Pancreas (tissue), 10 donors: ENCODE data around the gene NOS1AP. TPM values are rescaled to one million over a fixed set of nuclear protein-coding genes. Genes with fewer than 3 reads are reported as not detected.
A peak's percentile ranks its signal among the peaks of the same experiment; 100 is the strongest.
"Not testable (repeated sequence)": the region's sequence is repeated elsewhere in the genome, so short reads cannot be mapped to it uniquely, and the experiment has no call there.

Experiments
- ATAC-seq, 4 donors: fragments of 200-7000 bp; cut with Tn5 transposase; one replicate each; pipeline versions ENCODE4 v1.8.0 to v1.9.1; 2020; ENCODE audit warnings: mild to moderate bottlenecking in 4 of 4, moderate library complexity in 4 of 4
- DNase-seq, 6 donors: peaks; one replicate each; pipeline ENCODE4 v3.0.0-alpha.2; 2020
- FAIRE-seq: peaks from 2 replicates; lab custom pipeline; 2012; peaks lifted over from hg19 to GRCh38; lab: Jason Lieb, UNC
- H3K27ac ChIP-seq, 4 donors: fragments of 200-600 bp; sonication (generic); 1 replicate in 3 of 4; 2 replicates in 1 of 4; pipeline versions ENCODE4 v1.5.0 to v1.8.0; 2020
- H3K27me3 ChIP-seq, 4 donors: fragments of 200-600 bp; one replicate each; pipeline ENCODE4 v1.8.0; 2021
- H3K36me3 ChIP-seq, 3 donors: fragments of 200-600 bp; sonication (generic) in 1 of 3; one replicate each; pipeline versions ENCODE4 v1.5.0 to v1.8.0; 2020 to 2021
- H3K4me1 ChIP-seq, 3 donors: fragments of 200-600 bp; one replicate each; pipeline ENCODE4 v1.8.0; 2021
- H3K4me3 ChIP-seq, 4 donors: fragments of 200-600 bp; sonication (generic) in 2 of 4; one replicate each; pipeline versions ENCODE4 v1.5.0 to v1.8.0; 2020 to 2021
- H3K9me3 ChIP-seq, 4 donors: fragments of 200-600 bp; one replicate each; pipeline ENCODE4 v1.8.0; 2021
- WGBS, 2 donors: extraction: QIAGEN DNeasy Blood & Tissue Kit; methylation state at CpG; one replicate each; pipeline ENCODE4 v1.1.7; 2013; 5-methylcytosine and 5-hydroxymethylcytosine counted together
- intact Hi-C, 3 donors: fragments of 100-400 bp; cut with DNase I; formaldehyde crosslinking; loops; one replicate each; pipeline versions ENCODE4 v1.11.1 to v1.14.2; 2022
- polyA plus RNA-seq, 2 donors: library from polyadenylated mRNA; stranded (reverse); fragments of 200-250 nt; gene quantifications; one replicate each; pipeline ENCODE4 v1.2.3, GENCODE V29; 2013
- total RNA-seq, 6 donors: library from RNA; stranded (reverse); fragmentation: NEBNext Ultra II Directional in 4 of 6; extraction: Animal tissue kit (Norgen Biotek cat#: 25700) in 4 of 6; gene quantifications; one replicate each; pipeline versions ENCODE4 v1.2.1 to v1.2.4, GENCODE V29; 2021 to 2023
- TF ChIP-seq, protein P1 (sequence below), 4 donors: fragments of 200-600 bp; sonication (generic) in 3 of 4; IDR thresholded peaks; one replicate each; pipeline versions ENCODE4 v1.5.0 to v1.8.0; 2021; ENCODE audit warnings: antibody characterized with exemption in 4 of 4
- donor health status: healthy with polysubstance abuse.
- donor health status: DM: no; HTN: no; CAD: no; lungs with moderate emphysema.
- donor health status: DM: no; HTN: no; CAD: no.
- donor health status: control.
- donor health status: control.
- donor health status: Bipolar disorder and iron deficiency.
- donor health status: DM: yes; HTN: yes; CAD: no.
- donor health status: DM: no; HTN: no; CAD: no.
- donor health status: DM: no; HTN: no; CAD: no.
- donor health status: DM: yes; HTN: yes; CAD: no.

The NOS1AP gene
- total and polyA plus RNA-seq, 8 donors, result 0.40 to 2.8 (median 1.7) TPM

DNA sequence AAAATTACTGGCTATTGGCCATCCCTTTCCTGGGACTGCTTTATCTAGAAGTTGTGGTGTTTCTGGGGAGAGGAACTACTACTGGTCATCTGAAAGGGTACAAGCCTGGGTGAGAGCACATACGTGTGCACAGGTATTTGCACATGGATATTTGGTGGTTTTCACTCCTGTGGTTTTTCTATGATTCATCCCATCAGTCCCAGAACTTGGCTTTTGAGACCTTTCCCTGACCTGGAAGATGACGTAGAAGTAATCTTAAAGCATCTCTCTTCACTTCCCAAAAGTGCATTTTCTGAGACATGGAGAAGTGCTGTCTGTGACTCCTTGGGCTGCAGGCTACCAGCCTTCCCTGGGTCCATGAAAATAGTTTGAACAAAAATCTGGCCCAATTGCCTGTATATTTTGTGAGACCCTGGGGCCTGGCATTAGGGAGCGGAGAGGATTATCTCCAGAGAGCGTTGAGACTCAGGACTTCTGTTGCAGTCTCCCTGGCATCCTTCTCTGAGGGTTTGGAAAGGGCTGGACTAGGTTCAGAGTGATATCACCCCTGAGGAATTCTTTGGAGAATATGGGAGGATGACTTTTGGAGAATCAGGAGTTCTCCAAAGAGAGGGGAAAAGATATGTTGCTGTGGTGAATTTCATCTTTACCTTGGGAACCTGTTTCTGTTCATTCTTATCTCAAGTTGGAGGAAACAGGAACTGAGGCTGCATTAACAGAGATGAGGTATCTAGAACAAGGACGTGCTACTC lies 130.8 kb downstream of the NOS1AP start:
- ATAC-seq (no peak), DNase-seq (no peak), FAIRE-seq (no peak)
- 81 to 86% methylated on average over 5 of the region's 5 CpGs for WGBS, 2 donors
- no peak overlapping the region for H3K4me3 ChIP-seq
- H3K9me3 ChIP-seq, result no peaks in the 10 kb centered on the region
- H3K27me3 ChIP-seq, result no peaks in the 10 kb centered on the region
- TF ChIP-seq, protein P1, sequence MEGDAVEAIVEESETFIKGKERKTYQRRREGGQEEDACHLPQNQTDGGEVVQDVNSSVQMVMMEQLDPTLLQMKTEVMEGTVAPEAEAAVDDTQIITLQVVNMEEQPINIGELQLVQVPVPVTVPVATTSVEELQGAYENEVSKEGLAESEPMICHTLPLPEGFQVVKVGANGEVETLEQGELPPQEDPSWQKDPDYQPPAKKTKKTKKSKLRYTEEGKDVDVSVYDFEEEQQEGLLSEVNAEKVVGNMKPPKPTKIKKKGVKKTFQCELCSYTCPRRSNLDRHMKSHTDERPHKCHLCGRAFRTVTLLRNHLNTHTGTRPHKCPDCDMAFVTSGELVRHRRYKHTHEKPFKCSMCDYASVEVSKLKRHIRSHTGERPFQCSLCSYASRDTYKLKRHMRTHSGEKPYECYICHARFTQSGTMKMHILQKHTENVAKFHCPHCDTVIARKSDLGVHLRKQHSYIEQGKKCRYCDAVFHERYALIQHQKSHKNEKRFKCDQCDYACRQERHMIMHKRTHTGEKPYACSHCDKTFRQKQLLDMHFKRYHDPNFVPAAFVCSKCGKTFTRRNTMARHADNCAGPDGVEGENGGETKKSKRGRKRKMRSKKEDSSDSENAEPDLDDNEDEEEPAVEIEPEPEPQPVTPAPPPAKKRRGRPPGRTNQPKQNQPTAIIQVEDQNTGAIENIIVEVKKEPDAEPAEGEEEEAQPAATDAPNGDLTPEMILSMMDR (IDR thresholded peaks at IDR 0.05), result no peak
- intact Hi-C loops, result no loop called here
- H3K27ac ChIP-seq, result no peak overlapping the region
- peaks cover 8 to 18% (median 12%) of the 10 kb centered on the region in 3 donors for H3K4me1 ChIP-seq
- H3K36me3 ChIP-seq, result no peaks in the 10 kb centered on the region

DNA sequence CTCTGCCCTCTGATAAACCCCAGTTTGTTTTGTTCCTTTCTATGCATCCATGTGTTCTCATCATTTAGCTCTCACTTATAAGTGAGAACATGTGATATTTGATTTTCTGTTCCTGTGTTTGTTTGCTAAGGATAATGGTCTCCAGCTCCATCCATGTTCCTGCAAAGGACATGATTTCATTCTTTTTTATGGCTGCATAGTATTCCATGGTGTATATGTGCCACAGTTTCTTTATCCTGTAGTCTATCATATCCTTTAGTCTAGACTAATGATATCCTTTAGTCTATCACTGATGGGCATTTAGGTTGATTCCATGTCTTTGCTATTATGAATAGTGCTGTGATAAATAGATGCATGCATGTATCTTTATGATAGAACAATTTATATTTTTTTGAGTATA lies 131.6 kb downstream of the NOS1AP start:
- H3K27me3 ChIP-seq, intact Hi-C loops, H3K4me3 ChIP-seq, H3K36me3 ChIP-seq, FAIRE-seq, H3K27ac ChIP-seq, DNase-seq, H3K9me3 ChIP-seq, ATAC-seq: not testable (repeated sequence)
- peaks cover 8 to 19% (median 12%) of the 10 kb centered on the region in 3 donors for H3K4me1 ChIP-seq

DNA sequence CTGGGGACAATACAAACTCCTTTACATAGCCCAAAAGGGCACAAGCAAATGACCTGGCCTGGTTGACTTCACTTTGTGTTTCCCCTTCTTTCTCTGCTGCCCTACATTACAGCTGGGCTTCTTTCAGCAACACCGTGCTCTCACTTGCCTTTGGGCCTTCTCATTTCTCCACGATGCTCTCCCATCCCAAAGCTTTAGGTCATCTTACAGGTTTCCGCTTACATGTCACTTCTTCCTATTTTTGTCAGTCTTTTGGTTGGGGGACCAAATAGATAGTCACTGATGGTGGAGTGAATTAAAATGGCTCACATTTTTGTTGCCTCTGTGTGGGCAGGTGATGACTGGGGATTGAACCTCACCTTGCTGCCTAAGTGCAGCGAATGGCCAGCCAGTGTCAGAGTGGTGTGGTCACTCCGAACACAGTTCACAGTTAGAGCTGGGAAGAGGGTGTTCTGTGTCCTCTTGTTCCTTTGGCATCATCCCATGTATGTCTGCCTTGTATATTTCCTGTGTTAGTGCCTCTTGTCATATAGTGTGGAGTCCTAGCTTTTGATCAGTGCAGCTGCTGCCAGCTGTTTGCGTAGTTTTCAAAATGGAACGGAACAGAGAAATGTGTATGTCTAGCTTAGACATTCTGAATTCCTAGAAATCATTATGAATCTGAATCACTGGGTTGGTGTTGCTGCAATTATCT lies 134.8 kb downstream of the NOS1AP start:
- FAIRE-seq, result no peak
- Histone ChIP-seq H3K9me3 (no peaks in the 10 kb centered on the region), H3K4me1 (peaks cover 0 to 15% (median 10%) of the 10 kb centered on the region in 3 donors), H3K4me3 (no peak overlapping the region), H3K27ac (no peak overlapping the region), H3K27me3 (no peaks in the 10 kb centered on the region), H3K36me3 (no peaks in the 10 kb centered on the region)
- ATAC-seq, result no peak
- 65 to 67% methylated on average over 7 of the region's 7 CpGs for WGBS, 2 donors
- intact Hi-C loops, result no loop called here
- DNase-seq, result no peak
- TF ChIP-seq, protein P1 (IDR thresholded peaks at IDR 0.05), result no peak

DNA sequence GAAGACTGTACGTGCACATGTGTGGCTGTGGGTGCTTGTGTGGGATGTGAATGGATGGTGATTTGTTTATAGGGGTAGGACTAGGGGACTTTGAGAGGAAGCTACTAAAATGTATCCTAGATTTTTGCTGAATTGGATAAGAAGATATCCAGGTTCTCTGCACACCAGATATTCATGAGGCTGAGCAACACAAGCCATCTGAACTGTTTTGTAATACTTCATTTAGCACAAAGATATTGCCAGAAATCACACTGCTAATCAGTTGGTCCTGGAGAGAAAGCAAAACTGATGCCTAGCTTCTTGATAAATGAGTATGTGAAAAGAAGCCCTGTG lies 135.3 kb downstream of the NOS1AP start:
- FAIRE-seq (no peak), DNase-seq (no peak), ATAC-seq (no peak)
- Histone ChIP-seq H3K9me3 (no peaks in the 10 kb centered on the region), H3K27me3 (no peaks in the 10 kb centered on the region), H3K4me1 (peaks cover 0 to 15% (median 10%) of the 10 kb centered on the region in 3 donors), H3K4me3 (no peak overlapping the region), H3K27ac (no peak overlapping the region), H3K36me3 (no peaks in the 10 kb centered on the region)
- TF ChIP-seq, protein P1 (IDR thresholded peaks at IDR 0.05), result no peak
- intact Hi-C loops, result no loop called here
- WGBS, 2 donors, result 89 to 93% methylated on average over 1 of the region's 1 CpG

DNA sequence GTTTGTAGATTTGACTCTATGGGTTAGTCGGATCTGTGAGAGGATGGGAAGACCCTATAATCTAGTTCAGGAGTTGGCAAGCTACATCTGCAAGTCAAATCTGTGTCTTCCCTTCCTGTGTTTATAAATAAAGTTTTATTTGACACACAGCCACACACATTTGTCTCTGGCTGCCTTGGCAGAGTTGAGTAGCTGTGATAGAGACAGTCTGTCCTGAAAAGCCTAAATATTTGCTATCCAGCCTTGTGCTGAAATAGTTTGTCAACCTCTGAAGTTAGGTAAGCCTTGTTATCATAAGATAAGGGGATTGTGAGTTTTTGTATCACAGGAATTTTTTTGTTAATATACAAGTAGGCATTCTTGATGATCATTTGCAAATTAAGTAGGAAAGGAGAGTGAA lies 136.8 kb downstream of the NOS1AP start:
- intact Hi-C loops, result no loop called here
- ATAC-seq (peak in 3 of 4 donors; percentile 9 to 55 (median 30)), FAIRE-seq (no peak), DNase-seq (no peak)
- TF ChIP-seq, protein P1 (IDR thresholded peaks at IDR 0.05), result no peak
- no peak overlapping the region for H3K4me3 ChIP-seq
- H3K4me1 ChIP-seq, result peaks cover 0 to 15% (median 10%) of the 10 kb centered on the region in 3 donors
- H3K36me3 ChIP-seq, result no peaks in the 10 kb centered on the region
- WGBS, 2 donors, result 95 to 96% methylated on average over 1 of the region's 1 CpG
- H3K27me3 ChIP-seq, result no peaks in the 10 kb centered on the region
- no peaks in the 10 kb centered on the region for H3K9me3 ChIP-seq
- H3K27ac ChIP-seq, result peak overlapping the region in 1 of 4 donors; percentile 53
